ENCODE results near the gene GABARAPL1. TPM values are rescaled to one million over a fixed set of nuclear protein-coding genes. Genes with fewer than 3 reads are reported as not detected.

Gene GABARAPL1
- polyA plus RNA-seq, 3 donors: 73.3 to 91.9 (median 84.5) TPM

DNA sequence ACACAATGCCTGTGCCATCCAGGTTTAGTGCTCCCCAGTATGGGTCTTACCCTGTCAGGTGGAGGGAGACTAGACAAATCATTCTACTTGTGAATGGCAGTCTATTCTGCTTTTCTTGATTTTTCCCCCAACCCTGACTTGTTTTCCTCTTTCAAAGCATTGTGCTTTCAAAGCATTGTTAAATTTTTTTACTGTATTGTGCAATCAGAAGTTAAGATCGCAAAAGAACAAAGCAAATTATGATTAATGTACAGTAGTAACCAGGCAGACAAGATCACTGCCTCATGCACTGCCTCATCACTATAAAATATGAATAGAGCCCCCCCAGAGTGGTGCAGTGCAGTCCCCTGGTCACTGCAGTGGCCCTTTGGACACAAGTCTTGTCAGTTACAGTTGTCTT lies 14.1 kb downstream of the GABARAPL1 start:
- DNase-seq (ENCODE audit: low read depth in 3 of 3, low spot score in 2 of 3): no peak

DNA sequence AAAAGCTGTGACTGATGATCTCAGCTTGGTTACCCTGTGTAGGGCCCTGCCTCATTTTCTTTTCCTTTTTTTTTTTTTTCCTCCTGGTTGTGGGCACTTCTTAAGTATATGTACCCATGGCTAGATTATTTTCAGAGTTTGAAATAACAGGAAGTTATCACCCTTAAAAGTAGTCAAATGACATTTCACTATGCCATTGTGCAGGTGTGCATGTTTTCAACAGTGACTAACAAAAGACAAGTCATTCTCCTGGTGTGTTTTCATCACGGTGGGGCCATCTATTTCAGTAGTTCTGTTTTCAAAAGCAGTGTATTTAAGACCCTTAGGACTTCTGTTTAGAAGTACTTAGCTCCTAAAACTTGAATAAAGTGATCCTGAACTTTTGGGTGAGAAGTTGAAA lies 15.0 kb downstream of the GABARAPL1 start:
- no peak for DNase-seq (ENCODE audit: low read depth in 3 of 3, low spot score in 2 of 3)

DNA sequence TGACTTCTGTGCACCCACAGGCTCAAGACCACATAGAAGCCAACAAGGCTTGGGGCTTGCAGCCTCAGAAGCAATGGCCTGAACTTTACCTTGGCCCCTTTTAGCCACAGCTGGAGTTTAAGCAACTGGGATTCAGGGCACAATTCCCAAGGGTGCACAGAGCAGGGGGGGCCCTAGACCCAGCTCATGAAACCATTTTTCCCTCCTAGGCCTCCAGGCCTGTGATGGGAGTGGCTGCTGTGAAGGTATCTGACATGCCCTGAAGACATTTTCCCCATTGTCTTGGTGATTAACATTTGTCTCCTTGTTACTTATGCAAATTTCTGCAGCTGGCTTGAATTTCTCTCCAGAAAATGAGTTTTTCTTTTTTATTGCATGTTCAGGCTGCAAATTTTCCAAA lies 21.9 kb downstream of the GABARAPL1 start:
- no peak for DNase-seq (ENCODE audit: low read depth in 3 of 3, low spot score in 2 of 3)

DNA sequence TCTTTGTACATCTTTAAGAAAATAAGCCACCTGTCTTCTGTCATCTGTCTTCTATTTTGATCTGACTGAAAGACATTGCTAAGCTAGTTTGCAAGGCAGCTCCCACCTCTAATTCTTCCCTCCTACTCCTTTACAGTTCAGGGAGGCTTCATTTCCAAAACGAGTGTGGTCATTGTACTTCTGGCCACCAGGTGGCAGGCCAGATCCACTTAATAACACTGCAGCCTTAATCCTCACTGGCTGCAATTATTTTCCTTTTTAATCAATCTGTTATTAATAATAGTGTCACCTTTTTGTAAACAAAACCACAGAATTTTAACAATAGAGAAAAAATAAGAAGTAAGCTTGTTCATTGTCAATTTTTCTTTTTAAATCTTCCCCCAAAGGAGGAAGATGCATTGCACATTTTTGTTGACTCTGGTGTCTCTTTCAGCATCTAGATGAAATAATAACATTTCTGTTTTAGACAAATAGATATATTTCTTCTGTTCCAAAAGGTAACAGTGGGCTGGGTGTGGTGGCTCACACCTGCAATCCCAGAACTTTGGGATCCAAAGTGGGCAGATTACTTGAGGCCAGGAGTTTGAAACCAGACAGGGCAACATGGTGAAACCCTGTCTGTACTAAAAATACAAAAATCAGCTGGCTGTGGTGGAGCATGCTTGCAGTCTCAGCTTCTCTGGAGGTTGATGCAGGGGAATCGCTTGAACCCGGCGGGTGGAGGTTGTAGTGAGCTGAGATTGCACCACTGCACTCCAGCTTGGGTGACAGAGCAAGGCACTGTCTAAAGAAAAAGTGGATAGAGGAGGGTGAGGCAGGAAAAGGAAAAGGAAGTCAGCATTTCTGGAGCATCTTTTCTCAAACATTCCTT lies 23.3 kb downstream of the GABARAPL1 start:
- DNase-seq (ENCODE audit: low read depth in 3 of 3, low spot score in 2 of 3): peak in 2 of 3 donors; percentile 10 to 29

DNA sequence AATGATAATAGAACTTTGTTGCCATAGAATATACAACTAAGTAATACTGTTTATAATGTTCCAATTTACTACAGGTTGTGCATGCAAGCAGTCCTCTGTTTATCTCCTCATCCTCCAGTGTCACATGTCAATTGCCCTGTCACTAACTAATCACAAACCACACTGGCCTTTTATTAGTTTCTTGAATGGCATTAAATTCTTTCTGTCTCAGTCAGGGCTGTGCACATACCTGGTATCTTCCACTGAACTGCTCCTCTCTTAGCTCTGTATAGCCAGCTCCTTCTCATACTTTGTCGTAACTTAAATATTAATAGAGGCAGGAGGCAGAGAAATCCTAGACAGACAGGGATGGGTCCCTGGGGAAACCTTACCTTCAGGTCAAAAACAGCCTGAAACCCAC lies 24.0 kb downstream of the GABARAPL1 start:
- no peak for DNase-seq (ENCODE audit: low read depth in 3 of 3, low spot score in 2 of 3)

DNA sequence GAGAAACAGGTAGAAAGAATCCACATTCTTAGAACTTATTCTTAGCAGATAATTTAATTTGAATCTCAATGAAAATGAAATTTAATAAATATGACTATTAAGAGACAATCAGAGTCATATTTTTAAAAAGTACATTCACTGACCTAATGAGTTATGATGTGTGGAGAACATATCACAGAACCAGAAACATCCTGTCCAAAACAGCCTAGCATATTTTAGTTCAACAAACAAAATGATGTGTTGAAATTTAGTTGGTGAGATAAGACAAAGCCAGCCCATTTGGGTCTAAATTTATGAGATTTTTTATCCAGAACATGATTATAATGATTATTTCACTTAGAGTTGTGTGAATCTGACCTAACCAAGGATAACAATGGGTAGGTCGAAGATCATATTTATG lies 25.8 kb downstream of the GABARAPL1 start:
- DNase-seq (ENCODE audit: low read depth in 3 of 3, low spot score in 2 of 3): no peak

DNA sequence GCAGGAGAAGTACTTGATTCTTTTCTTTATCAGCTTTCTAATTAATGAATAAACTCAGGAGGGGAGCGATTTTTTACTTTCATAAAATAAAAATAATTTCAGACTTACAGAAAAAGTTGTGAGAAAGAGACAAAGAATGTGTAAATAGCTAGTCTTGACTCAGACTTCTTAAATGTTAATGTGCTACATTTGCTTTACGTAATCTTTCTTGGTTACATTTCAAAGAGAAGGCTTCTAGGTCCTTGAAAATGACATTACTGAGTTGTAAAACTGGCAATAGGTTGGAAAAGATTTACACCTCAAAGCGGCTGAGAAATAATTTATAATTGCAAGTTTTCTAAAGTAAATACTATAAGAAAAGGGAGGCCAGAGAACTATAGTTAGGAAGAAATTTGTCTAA lies 28.6 kb downstream of the GABARAPL1 start:
- DNase-seq (ENCODE audit: low read depth in 3 of 3, low spot score in 2 of 3): no peak

DNA sequence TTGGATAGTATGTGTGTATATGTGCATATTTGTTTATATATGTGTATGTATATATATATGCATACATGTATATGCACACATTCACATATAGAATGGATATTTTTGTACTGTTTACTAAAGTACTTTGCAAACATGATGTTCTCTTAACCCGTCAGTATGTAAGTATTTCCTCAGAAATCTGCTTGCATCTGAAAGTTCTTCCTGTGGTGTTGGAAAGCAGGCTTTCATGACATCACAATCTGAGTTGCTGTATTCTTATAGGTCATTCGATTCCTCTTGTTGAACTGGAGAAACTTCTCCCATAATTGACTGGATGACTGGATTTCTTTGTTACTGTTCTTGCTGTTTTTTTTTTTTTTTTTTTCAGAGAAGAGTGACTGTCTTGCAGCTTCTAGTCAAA lies 29.1 kb downstream of the GABARAPL1 start:
- no peak for DNase-seq (ENCODE audit: low read depth in 3 of 3, low spot score in 2 of 3)

DNA sequence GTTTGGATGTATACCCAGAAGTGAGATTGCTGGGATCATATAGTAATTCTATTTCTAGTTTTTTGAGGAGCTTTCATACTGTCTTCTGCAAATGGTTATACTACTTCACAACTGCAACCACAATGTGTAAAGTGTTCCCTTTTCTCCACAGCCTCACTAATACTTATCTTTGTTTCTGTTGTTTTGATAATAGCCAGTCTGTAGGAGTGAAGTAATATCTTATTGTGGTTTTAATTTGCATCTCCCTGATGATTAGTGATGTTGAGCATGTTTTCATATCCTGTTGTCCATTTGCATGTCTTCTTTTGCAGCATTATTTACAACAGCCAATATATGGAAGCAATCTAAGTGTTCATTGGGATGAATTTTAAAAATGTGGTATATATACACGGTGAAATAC lies 29.9 kb downstream of the GABARAPL1 start:
- DNase-seq (ENCODE audit: low read depth in 3 of 3, low spot score in 2 of 3): no peak

DNA sequence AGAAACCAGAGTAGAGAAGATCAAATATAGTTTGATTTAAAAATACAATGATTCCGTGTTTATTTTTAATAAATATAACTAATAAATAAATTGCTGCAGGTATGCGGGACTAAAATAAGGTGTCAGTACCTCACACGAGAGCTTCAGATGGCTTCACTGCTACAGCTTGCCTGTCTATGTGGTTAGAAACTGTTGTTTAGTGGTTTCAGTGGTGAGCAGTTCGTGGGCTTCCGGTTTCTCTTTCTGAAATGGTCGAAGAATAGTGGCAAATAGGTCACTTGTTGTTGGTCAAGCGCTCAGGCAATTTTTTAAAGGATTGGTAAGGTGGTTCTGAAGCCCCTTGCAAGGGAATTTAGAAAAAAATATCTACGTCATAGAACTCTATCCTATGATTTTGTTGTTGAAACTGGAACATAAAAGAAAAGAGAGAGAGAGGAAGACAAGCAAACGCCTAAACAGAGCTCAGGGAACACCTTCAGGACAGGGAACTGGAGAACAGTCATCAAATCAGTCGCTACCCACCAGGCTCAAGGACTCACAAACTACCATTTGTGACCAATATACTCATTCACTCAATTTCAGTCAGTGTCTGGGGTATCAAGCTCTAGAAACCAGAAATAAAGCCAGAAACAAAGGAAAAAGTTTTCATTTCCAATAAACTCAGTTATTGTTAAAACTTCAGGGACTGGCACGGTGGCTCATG lies 31.3 kb downstream of the GABARAPL1 start:
- no peak for DNase-seq (ENCODE audit: low read depth in 3 of 3, low spot score in 2 of 3)

DNA sequence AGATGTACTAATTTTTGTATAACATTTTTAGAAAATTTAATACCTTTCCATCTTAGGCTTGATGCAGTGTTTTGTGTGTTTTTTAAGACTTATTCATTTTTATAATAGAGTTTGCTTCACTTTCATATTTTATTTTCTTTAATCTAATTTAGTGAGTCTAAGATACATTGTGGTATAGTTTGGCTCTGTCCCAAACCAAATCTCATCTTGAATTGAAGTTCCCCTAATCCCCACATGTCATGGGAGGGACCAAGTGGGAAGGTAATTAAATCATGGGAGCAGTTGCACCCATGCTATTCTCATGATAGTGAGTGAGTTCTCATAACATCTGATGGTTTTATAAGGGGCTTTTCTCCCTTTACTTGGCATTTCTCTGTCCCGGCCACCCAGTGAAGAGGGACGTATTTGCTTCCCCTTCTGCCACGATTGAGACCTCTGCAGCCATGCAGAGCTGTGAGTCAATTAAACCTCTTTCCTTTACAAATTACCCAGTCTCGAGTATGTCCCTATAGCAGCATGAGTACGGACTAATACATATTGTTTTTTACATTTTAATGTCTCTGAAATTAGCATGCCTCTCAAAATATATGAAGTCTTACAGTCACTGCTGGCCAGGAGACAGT lies 34.9 kb downstream of the GABARAPL1 start:
- no peak for DNase-seq (ENCODE audit: low read depth in 3 of 3, low spot score in 2 of 3)

DNA sequence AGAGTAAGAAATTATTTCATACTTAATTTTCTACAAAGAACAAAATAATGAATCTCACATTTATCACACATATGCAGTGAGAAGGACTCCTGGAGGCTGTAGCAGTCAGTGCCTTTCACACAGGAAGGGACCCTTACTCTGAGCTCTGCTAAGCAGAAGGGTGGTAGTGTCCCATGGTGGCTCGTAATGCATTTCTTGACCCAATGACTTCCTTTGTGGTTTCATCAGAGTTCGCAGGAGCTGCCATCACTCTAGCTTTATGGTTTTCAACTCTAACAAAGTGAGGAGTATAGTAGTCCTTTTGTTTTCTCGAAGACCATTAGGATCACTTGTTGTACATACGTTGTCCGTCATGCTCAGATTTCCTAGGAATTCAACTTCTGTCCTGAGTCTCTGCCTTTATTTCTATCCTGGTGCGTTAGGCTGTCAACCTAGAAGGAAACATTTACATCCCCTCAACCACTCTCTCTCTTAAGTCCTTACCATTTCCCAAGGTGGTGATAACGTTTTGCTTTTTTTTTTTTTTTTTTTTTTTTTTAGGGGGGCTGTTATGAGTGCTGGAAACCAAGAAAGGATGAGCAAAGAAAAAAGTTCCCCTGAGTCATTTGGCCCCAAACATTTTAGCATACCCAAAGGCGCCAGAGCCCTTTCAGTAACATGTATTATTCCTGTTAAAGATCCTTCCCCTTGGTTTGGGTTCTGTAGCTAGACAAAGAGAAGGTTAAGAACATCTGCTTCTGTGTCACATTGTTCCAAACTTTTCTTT lies 37.2 kb downstream of the GABARAPL1 start:
- no peak for DNase-seq (ENCODE audit: low read depth in 3 of 3, low spot score in 2 of 3)

DNA sequence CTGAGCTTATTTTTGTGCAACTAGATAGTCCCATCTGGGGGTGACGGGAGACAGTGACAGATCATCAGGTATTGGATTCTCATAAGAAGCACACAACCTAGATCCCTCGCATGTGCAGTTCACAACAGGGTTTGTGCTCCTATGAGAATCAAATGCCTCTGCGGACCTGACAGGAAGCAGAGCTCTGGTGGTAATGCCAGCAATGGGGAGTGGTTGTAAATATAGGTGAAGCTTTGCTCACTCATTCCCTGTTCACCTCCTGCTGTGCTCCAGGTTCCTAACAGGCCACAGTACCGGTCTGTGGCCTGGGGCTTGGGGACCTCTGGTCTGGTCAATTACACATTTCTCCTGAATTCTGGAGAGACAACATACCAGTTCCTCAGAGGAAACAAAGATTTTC lies 39.0 kb downstream of the GABARAPL1 start:
- no peak for DNase-seq (ENCODE audit: low read depth in 3 of 3, low spot score in 2 of 3)

DNA sequence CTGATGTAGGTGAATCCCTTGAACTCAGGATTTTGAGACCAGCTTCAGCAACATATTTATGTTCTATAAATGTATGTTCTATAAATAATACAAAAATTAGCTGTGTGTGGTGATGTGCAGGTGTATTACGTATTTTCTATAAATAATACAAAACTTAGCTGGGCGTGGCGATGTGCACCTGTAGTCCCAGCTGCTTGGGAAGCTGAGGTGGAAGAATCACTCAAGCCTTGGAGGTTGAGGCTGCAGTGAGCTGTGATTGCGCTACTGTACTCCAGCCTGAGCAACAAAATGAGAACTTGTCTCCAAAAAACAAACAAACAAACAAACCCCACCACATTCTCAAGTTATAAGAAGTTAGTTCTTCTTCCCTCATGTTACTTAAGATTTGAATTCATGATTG lies 39.5 kb downstream of the GABARAPL1 start:
- no peak for DNase-seq (ENCODE audit: low read depth in 3 of 3, low spot score in 2 of 3)

DNA sequence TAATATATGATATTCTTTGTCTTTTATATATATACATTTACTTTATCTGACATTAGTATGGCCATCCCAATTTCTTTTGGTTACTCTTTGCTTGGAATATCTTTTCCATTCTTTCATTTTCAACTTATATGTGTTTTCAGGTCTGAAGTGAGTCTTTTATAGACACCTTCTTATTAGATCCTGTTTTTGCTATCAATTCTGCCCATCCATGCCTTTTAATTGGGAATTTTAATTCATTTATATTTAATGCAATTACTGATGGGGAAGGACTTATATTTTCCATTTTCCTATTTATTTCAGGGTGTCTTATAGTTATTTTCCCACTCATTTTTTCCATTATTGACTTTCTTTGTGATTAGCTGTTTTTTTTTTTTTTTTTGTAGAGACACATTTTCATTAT lies 43.4 kb downstream of the GABARAPL1 start:
- no peak for DNase-seq (ENCODE audit: low read depth in 3 of 3, low spot score in 2 of 3)

DNA sequence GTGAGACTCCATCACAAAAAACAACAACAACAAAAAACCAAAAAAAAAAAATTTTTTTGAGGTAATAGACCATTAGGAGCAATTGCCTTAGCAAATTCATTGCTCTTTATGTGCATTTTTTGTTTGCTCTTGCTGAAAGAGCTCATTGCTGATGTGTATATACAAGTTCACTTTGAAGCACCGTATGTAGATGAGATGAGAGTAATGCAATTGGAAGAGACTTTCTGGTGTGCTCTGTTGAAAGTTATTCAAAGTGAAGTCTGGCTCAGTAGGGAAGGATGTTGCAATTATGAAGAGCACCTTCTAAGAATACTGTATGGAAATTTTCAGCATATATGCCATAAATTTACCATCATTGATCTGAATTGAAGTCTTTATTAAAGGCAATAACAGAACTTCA lies 48.2 kb downstream of the GABARAPL1 start:
- DNase-seq (ENCODE audit: low read depth in 3 of 3, low spot score in 2 of 3): no peak

DNA sequence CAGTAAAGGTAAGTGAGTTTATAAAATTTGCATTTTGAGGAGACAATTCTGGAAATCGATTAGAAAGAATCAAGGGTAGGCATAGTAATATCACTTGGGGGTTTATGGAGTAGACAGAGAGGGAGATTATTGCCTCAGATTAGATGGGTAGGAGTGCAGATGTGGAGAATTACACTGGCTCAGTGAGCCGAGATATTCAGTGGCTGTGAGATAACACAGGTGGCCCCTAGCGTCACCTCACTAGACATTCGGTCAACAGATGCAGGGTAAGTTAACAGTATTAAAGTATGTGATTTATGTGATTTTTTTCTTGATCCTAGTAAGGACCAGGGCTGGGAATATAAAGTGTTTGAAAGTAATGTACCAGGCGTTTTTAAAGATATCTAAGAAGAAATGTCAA lies 55.4 kb downstream of the GABARAPL1 start:
- no peak for DNase-seq (ENCODE audit: low read depth in 3 of 3, low spot score in 2 of 3)

DNA sequence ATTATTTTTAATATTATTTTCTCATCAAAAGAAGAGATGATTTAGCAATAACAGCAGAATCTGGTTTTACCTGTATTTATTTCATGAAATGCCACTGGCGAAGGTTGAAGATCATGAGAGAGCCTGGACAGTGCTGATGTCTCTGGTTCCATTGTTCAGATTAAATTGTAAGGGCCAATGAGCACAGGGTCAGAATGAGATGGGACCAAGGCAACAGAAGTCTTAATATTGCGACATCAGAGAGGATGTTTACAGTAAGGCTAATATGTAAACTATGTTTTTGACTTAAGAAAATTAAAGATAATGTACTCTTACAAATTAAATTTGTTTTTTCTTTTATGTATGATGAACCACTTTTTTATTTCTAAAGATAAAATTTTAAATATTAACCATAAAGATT lies 59.8 kb downstream of the GABARAPL1 start:
- DNase-seq (ENCODE audit: low read depth in 3 of 3, low spot score in 2 of 3): no peak
